OCI-LY7 (cell line): ENCODE results near the gene C3. TPM values are rescaled to one million over a fixed set of nuclear protein-coding genes. Genes with fewer than 3 reads are reported as not detected.

Source experiments
- BruUV-seq: library from RNA; stranded (reverse); fragments of 400-500 nt; replicated peaks from 2 replicates; lab custom pipeline; 2021; lab: Mats Ljungman, UMichigan
- CTCF ChIA-PET: fragments of 300-600 bp; sonication (Branson Sonifier 250); formaldehyde crosslinking; loops from one replicate; lab custom pipeline; 2022; ENCODE audit warnings: antibody characterized with exemption; ENCODE audit not compliant: unreplicated experiment; lab: Charles Lee
- POLR2A ChIA-PET: fragments of 300-600 bp; sonication (Branson Sonifier 250); formaldehyde crosslinking; loops from one replicate; lab custom pipeline; 2022; ENCODE audit warnings: antibody characterized with exemption; lab: Charles Lee
- DNase-seq: peaks from one replicate; pipeline ENCODE4 v3.0.0-alpha.2; 2015; ENCODE audit warnings: low spot score
- H2AFZ ChIP-seq: fragments of 200-600 bp; sonication (generic), shearing (Covaris generic); 2 replicates; pipeline ENCODE4 v1.6.1; 2014; ENCODE audit warnings: mild to moderate bottlenecking, antibody characterized with exemption, low read length, moderate library complexity
- H3K27ac ChIP-seq: fragments of 200-600 bp; sonication (generic); 2 replicates; pipeline ENCODE4 v1.5.1; 2014; ENCODE audit warnings: mixed run types, low read depth, mild to moderate bottlenecking, moderate library complexity, low read length, inconsistent platforms; ENCODE audit not compliant: poor library complexity, severe bottlenecking
- H3K36me3 ChIP-seq: fragments of 200-600 bp; sonication (generic); 2 replicates; pipeline ENCODE4 v1.6.1; 2014; ENCODE audit warnings: mild to moderate bottlenecking, antibody characterized with exemption, low read length, moderate library complexity, mixed read lengths; ENCODE audit not compliant: insufficient read depth
- H3K4me1 ChIP-seq: fragments of 200-600 bp; sonication (generic); 2 replicates; pipeline ENCODE4 v1.5.1; 2014; ENCODE audit warnings: mild to moderate bottlenecking, low read length; ENCODE audit not compliant: insufficient read depth, poor library complexity, severe bottlenecking
- H3K4me2 ChIP-seq: fragments of 200-600 bp; sonication (generic); 2 replicates; pipeline ENCODE4 v1.6.1; 2014; ENCODE audit warnings: mild to moderate bottlenecking, low read length
- H3K4me3 ChIP-seq: fragments of 200-600 bp; sonication (generic); 2 replicates; pipeline ENCODE4 v1.5.1; 2014; ENCODE audit warnings: mild to moderate bottlenecking, low read depth, low read length; ENCODE audit not compliant: poor library complexity, severe bottlenecking
- H3K79me2 ChIP-seq: fragments of 200-600 bp; sonication (generic); 2 replicates; pipeline ENCODE4 v1.6.1; 2016; ENCODE audit warnings: low read depth, mild to moderate bottlenecking, low read length, moderate library complexity, mixed read lengths; ENCODE audit not compliant: insufficient read depth
- H3K9me2 ChIP-seq: fragments of 200-600 bp; sonication (generic); 2 replicates; pipeline ENCODE4 v1.6.1; 2016; ENCODE audit warnings: mild to moderate bottlenecking, low read length, mixed read lengths; ENCODE audit not compliant: insufficient read depth
- H3K9me3 ChIP-seq: fragments of 200-600 bp; sonication (generic); 2 replicates; pipeline ENCODE4 v1.6.1; 2014; ENCODE audit warnings: mild to moderate bottlenecking, mixed run types, low read length, mixed read lengths
- H4K20me1 ChIP-seq: fragments of 200-600 bp; sonication (generic); 2 replicates; pipeline ENCODE4 v1.6.1; 2014; ENCODE audit warnings: mild to moderate bottlenecking, antibody characterized with exemption, low read length, moderate library complexity, mixed read lengths; ENCODE audit not compliant: insufficient read depth
- EZH2phosphoT487 ChIP-seq: fragments of 200-600 bp; sonication (generic); IDR thresholded peaks from 2 replicates; pipeline ENCODE4 v1.6.1; 2018; ENCODE audit warnings: low read depth, borderline replicate concordance, mild to moderate bottlenecking, mixed run types, antibody characterized with exemption, low read length, moderate library complexity, mixed read lengths
- intact Hi-C: fragments of 100-400 bp; cut with micrococcal nuclease; formaldehyde crosslinking; loops from one replicate; pipeline ENCODE4 v1.10.0; 2022; ENCODE audit not compliant: unreplicated experiment
- total RNA-seq, 2 experiments: library from RNA; depleted of rRNA in 1 of 2; stranded (reverse); fragments of >200 nt in 1 of 2; shearing (Covaris generic) in 1 of 2; gene quantifications; 2 replicates each; pipeline ENCODE4 v1.2.3, GENCODE V29; 2014 to 2022
- TF ChIP-seq, protein P1 (sequence below): fragments of 200-600 bp; sonication (generic); conservative IDR thresholded peaks from 2 replicates; pipeline ENCODE4 v1.5.1; 2014; ENCODE audit warnings: mild to moderate bottlenecking, antibody characterized with exemption, low read length, moderate library complexity, mixed read lengths

The C3 gene
- total RNA-seq, 2 experiments from 2014 or later, result 0.13 TPM; not detected in 1

DNA sequence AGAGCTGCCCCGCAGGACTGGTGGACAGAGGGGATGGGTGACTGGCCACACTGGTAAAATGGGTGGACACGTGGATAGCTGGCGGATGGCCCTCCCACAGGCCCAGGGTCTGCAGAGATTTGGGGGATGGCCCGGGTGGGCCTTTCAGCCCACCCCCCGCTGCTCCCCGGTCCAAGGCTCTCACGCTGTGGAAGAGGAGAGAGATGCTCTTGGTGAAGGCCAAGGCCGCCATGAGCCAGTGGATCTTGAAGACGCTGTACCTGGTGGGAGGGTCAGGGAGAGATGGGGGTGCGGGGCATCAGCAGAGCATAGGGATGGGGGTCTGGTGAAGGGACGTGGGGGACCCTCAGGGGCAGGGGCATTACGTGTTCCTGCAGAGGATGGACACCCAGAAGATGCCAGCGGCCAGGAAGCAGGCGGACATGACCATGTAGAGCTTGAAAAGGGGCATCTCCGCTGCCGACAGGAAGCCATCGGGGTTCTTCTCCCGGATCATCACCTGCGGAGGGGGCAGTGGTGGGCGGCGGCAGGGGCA lies 12.4 kb upstream of the C3 start:
- peaks cover 13% of the 10 kb centered on the region; the same call in 1 of the 2 replicates for H3K79me2 ChIP-seq
- no peak overlapping the region for H3K4me2 ChIP-seq
- no TSS peak for BruUV-seq
- H3K9me3 ChIP-seq, result no peaks in the 10 kb centered on the region
- ChIA-PET POLR2A (no interaction called here), CTCF (no interaction called here)
- no peak overlapping the region for H2AFZ ChIP-seq
- no peak for TF ChIP-seq EZH2phosphoT487
- TF ChIP-seq, protein P1, sequence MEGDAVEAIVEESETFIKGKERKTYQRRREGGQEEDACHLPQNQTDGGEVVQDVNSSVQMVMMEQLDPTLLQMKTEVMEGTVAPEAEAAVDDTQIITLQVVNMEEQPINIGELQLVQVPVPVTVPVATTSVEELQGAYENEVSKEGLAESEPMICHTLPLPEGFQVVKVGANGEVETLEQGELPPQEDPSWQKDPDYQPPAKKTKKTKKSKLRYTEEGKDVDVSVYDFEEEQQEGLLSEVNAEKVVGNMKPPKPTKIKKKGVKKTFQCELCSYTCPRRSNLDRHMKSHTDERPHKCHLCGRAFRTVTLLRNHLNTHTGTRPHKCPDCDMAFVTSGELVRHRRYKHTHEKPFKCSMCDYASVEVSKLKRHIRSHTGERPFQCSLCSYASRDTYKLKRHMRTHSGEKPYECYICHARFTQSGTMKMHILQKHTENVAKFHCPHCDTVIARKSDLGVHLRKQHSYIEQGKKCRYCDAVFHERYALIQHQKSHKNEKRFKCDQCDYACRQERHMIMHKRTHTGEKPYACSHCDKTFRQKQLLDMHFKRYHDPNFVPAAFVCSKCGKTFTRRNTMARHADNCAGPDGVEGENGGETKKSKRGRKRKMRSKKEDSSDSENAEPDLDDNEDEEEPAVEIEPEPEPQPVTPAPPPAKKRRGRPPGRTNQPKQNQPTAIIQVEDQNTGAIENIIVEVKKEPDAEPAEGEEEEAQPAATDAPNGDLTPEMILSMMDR, result no peak
- no peak overlapping the region for H3K27ac ChIP-seq
- H4K20me1 ChIP-seq, result no peaks in the 10 kb centered on the region
- H3K36me3 ChIP-seq, result no peaks in the 10 kb centered on the region; the same call in 1 of the 2 replicates
- intact Hi-C loops, result no loop called here
- H3K4me3 ChIP-seq, result no peak overlapping the region
- no peak for DNase-seq
- H3K4me1 ChIP-seq, result peaks cover 24% of the 10 kb centered on the region
- H3K9me2 ChIP-seq, result no peaks in the 10 kb centered on the region

DNA sequence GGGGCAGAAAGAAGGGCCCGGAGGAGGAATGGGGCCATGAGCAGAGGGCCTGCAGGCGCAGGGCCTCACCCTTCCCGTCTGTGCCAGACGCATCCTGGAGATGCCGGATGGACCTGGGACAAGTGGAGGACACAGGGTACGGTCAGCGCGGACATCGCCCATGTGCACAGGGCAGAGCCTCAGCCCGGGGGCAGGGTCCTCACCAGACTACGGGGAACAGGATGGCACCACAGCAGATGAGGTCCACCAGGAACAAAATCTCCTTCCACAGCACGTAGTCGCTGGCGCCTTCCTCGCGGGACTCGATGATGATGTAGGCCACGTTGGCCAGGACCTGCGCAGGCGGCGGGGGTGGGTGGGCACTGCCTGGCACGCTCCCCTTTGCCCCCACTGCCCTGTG lies 11.4 kb upstream of the C3 start:
- TF ChIP-seq, protein P1, result no peak
- no peak for TF ChIP-seq EZH2phosphoT487
- BruUV-seq, result no TSS peak
- H2AFZ ChIP-seq, result no peak overlapping the region
- H3K9me2 ChIP-seq, result no peaks in the 10 kb centered on the region
- H4K20me1 ChIP-seq, result no peaks in the 10 kb centered on the region
- H3K27ac ChIP-seq, result no peak overlapping the region
- no peak overlapping the region for H3K4me2 ChIP-seq
- H3K9me3 ChIP-seq, result no peaks in the 10 kb centered on the region
- H3K36me3 ChIP-seq, result no peaks in the 10 kb centered on the region; the same call in 1 of the 2 replicates
- peaks cover 26% of the 10 kb centered on the region for H3K4me1 ChIP-seq
- ChIA-PET CTCF (no interaction called here), POLR2A (no interaction called here)
- DNase-seq, result no peak
- H3K4me3 ChIP-seq, result no peak overlapping the region
- H3K79me2 ChIP-seq, result peaks cover 13% of the 10 kb centered on the region; the same call in 1 of the 2 replicates
- intact Hi-C loops, result no loop called here

DNA sequence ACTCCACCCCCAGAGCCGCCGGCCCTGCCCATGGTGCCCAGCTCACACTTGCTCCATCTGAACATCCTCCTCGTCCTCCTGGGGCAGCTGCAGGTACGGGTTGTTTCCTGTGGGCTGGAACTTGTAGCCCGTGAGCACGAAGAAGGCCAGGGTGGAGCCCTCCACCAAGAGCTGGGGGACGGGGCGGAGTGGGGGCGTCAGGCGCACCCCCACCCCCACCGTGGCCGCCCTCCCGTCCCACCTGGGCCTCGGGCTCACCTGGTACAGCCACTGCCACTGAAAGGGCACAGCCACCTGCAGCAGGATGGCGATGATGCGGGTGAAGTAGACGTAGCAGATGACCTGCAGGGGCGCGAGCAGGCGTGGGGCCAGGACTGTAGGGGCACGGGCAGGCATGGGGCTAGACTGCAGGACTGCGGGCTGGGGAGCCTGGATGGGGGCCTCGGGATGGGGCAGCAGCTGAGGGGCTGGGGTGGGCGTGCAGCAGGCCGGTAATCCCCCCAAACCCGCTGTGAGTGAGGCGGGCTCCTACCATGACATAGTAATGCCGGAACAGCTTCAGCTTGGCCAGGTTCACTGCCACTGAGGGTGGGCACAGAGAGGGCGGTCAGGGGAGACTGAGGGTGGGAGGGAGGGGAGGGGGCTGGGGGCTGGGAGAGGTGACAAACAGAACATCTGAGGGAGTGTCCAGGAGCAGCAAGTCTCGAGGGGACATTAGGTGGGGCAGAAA lies 10.7 kb upstream of the C3 start:
- ChIA-PET CTCF (interaction anchor here (0.6 kb wide), 1 partner anchor 803 kb away, joined by 3 read pairs; no protein-coding TSS in a partner anchor), POLR2A (no interaction called here)
- no peak overlapping the region for H2AFZ ChIP-seq
- H3K79me2 ChIP-seq, result peaks cover 9% of the 10 kb centered on the region; the same call in 1 of the 2 replicates
- H3K9me2 ChIP-seq, result no peaks in the 10 kb centered on the region
- H3K4me2 ChIP-seq, result no peak overlapping the region
- peaks cover 26% of the 10 kb centered on the region for H3K4me1 ChIP-seq
- TF ChIP-seq, protein P1, result no peak
- no peak for TF ChIP-seq EZH2phosphoT487
- BruUV-seq, result no TSS peak
- DNase-seq, result no peak
- no peaks in the 10 kb centered on the region; the same call in 1 of the 2 replicates for H3K36me3 ChIP-seq
- intact Hi-C loops, result no loop called here
- H4K20me1 ChIP-seq, result no peaks in the 10 kb centered on the region
- no peak overlapping the region for H3K27ac ChIP-seq
- no peaks in the 10 kb centered on the region for H3K9me3 ChIP-seq
- H3K4me3 ChIP-seq, result no peak overlapping the region
